Osteocyte (in vitro differentiated cells): ENCODE results near the gene GPC6. TPM values are rescaled to one million over a fixed set of nuclear protein-coding genes. Genes with fewer than 3 reads are reported as not detected.

ENCODE experiments used
- DNase-seq: peaks from one replicate; pipeline ENCODE4 v3.0.0; 2021; ENCODE audit warnings: mixed read lengths; ENCODE audit not compliant: unreplicated experiment; ENCODE audit errors: extremely low spot score
- H3K27ac Mint-ChIP-seq: one replicate; pipeline ENCODE4 v1.8.0; 2021; ENCODE audit warnings: mild to moderate bottlenecking, mixed read lengths; ENCODE audit not compliant: unreplicated experiment
- H3K27me3 Mint-ChIP-seq: one replicate; pipeline ENCODE4 v1.8.0; 2021; ENCODE audit warnings: mixed read lengths; ENCODE audit not compliant: unreplicated experiment
- H3K36me3 Mint-ChIP-seq: one replicate; pipeline ENCODE4 v1.8.0; 2021; ENCODE audit warnings: mixed read lengths; ENCODE audit not compliant: unreplicated experiment
- H3K4me1 Mint-ChIP-seq: one replicate; pipeline ENCODE4 v1.8.0; 2021; ENCODE audit warnings: mixed read lengths; ENCODE audit not compliant: unreplicated experiment
- H3K4me3 Mint-ChIP-seq: one replicate; pipeline ENCODE4 v1.8.0; 2021; ENCODE audit warnings: mild to moderate bottlenecking, moderate library complexity, mixed read lengths; ENCODE audit not compliant: unreplicated experiment
- H3K9me3 Mint-ChIP-seq: one replicate; pipeline ENCODE4 v1.8.0; 2021; ENCODE audit warnings: mixed read lengths; ENCODE audit not compliant: unreplicated experiment
- total RNA-seq: library from RNA; stranded (reverse); gene quantifications from 2 replicates; pipeline ENCODE4 v1.2.1, GENCODE V29; 2021
- TF ChIP-seq, protein P1 (sequence below): fragments of 200-600 bp; sonication (generic); IDR thresholded peaks from 2 replicates; pipeline ENCODE4 v1.5.0; 2021; ENCODE audit warnings: antibody characterized with exemption, mild to moderate bottlenecking, moderate library complexity

Gene GPC6
- total RNA-seq, 1 donor from 2014 or later = 125 TPM

DNA sequence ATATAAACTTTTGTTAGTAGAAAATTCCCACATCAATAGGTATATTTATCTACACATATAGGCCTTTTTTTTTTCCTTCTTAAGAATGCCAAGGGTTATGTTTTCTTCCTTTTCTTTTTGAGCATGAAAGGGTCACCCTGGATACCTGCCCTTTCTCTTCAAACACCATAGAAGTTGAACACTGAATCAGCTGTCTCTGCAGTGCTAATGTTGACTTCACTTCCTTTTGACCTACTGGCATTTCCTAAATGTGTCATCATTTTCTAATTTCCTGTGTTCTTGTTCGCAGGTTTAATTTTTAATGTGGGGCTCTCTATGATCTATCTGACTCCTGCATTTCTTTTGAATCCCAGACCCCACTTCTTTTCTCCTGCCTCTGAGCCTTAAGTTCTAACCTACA, 532.0 kb downstream of the GPC6 start:
- peaks cover 2% of the 10 kb centered on the region for H3K9me3 Mint-ChIP-seq
- no peaks in the 10 kb centered on the region for H3K27me3 Mint-ChIP-seq
- peaks cover 4% of the 10 kb centered on the region for H3K36me3 Mint-ChIP-seq
- TF ChIP-seq, protein P1, sequence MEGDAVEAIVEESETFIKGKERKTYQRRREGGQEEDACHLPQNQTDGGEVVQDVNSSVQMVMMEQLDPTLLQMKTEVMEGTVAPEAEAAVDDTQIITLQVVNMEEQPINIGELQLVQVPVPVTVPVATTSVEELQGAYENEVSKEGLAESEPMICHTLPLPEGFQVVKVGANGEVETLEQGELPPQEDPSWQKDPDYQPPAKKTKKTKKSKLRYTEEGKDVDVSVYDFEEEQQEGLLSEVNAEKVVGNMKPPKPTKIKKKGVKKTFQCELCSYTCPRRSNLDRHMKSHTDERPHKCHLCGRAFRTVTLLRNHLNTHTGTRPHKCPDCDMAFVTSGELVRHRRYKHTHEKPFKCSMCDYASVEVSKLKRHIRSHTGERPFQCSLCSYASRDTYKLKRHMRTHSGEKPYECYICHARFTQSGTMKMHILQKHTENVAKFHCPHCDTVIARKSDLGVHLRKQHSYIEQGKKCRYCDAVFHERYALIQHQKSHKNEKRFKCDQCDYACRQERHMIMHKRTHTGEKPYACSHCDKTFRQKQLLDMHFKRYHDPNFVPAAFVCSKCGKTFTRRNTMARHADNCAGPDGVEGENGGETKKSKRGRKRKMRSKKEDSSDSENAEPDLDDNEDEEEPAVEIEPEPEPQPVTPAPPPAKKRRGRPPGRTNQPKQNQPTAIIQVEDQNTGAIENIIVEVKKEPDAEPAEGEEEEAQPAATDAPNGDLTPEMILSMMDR = no peak
- peaks cover 25% of the 10 kb centered on the region for H3K4me1 Mint-ChIP-seq
- peak overlapping the region; percentile 0 for H3K4me3 Mint-ChIP-seq
- H3K27ac Mint-ChIP-seq = peak overlapping the region; percentile 45
- no peak for DNase-seq

DNA sequence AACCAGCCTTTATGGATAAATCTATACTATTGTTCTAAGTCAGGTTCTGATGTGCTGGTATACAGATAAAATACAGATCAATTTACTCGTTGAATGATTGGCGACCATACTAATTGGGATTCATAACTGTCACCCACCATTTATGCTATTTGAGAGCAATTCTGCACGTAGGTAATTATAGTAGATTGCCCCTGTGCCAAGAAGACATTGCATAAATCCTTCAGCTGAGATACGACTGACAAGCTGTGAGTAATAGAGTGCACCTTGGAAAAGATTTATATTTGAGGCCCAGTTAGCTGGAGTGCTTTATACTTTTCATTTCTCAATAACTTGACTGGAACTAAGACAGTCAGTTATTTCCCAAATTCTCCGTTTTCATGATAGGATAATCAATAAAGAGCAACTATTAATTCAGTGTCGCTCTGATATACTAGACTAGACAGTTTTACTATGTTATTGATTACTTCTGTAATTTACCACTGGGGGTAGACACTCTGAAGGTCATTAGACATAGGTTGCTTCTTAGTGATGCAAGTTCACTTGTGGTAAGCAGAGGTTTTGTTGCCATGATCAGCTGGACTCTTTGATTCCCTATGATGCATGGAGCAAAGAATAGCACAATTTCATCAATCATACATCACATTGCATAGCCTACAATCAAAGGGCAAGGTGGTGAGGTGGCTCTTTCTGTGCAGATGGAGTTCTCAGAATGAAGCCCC, 536.3 kb downstream of the GPC6 start:
- Mint-ChIP-seq H3K36me3 (peaks cover 7% of the 10 kb centered on the region), H3K4me1 (peaks cover 38% of the 10 kb centered on the region), H3K27ac (no peak overlapping the region), H3K27me3 (no peaks in the 10 kb centered on the region), H3K4me3 (no peak overlapping the region), H3K9me3 (peaks cover 4% of the 10 kb centered on the region)
- TF ChIP-seq, protein P1 = no peak
- DNase-seq = no peak

DNA sequence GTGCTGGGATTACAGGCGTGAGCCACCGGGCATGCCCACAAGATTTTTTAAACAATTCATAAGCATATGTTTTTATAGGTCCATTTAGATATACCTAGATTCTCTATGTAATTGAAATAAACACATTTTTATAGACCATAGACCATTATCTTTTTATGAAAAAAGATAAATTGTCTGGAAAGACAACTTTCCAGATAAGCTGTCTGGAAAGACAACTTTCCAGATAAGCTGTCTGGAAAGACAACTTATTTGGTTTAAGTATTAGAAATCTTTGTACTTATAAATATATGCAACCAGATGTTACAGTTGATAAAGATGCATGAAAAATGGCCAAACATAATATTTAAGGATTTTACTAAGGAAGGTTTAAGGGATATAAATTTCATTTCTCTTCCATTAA, 538.5 kb downstream of the GPC6 start:
- DNase-seq = no peak
- Mint-ChIP-seq H3K9me3 (peaks cover 4% of the 10 kb centered on the region), H3K27me3 (no peaks in the 10 kb centered on the region), H3K4me1 (peaks cover 41% of the 10 kb centered on the region), H3K4me3 (no peak overlapping the region), H3K36me3 (peaks cover 7% of the 10 kb centered on the region), H3K27ac (no peak overlapping the region)
- TF ChIP-seq, protein P1 = no peak

DNA sequence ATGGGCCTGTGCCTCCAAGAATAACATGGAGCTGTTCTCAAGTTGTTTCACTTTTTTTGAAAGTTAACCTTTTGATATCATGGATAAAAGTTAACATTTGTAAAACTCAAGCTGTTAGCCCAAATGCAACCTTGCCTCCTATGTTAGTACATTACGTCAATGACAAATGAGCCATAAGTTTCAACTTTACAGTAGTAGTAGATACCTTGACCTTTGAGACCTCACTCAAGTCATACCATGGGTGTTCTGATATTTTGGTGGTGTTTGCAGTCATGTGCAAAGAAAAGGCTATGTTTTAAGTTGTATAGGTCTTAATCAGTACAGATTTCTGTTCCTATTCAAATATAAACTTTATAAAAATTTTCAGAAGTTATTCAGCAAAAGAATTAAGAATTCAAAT, 539.2 kb downstream of the GPC6 start:
- H3K4me1 Mint-ChIP-seq = peaks cover 46% of the 10 kb centered on the region
- peaks cover 7% of the 10 kb centered on the region for H3K36me3 Mint-ChIP-seq
- no peak for DNase-seq
- no peak overlapping the region for H3K27ac Mint-ChIP-seq
- TF ChIP-seq, protein P1 = no peak
- H3K4me3 Mint-ChIP-seq = no peak overlapping the region
- H3K9me3 Mint-ChIP-seq = peaks cover 4% of the 10 kb centered on the region
- H3K27me3 Mint-ChIP-seq = no peaks in the 10 kb centered on the region

DNA sequence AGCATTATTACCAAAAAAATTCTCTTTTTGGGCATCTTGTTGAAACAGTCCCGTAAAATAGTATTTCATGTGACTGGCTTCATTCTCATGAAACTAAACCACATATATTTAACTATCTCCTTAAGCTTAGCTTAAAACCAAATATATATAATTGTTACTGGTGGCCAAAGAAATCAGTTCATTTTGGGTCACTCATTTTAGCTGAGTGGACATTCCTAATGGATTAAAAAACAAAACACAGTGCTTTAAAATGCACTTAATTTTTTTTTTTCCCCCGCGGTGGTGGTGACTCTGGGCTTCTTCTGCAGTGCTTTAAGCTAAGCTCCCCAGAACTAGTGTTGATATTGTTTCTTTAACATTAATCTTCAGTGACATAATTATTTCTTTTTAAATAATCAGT, 540.1 kb downstream of the GPC6 start:
- Mint-ChIP-seq H3K27me3 (no peaks in the 10 kb centered on the region), H3K4me3 (no peak overlapping the region), H3K36me3 (peaks cover 10% of the 10 kb centered on the region), H3K27ac (peak overlapping the region; percentile 62), H3K9me3 (peaks cover 4% of the 10 kb centered on the region), H3K4me1 (peaks cover 55% of the 10 kb centered on the region)
- no peak for DNase-seq
- TF ChIP-seq, protein P1 = no peak
